ENCODE measurements around the gene KIF13A.
"Not testable (repeated sequence)": the region's sequence is repeated elsewhere in the genome, so short reads cannot be mapped to it uniquely, and the experiment has no call there.

Gene KIF13A

DNA sequence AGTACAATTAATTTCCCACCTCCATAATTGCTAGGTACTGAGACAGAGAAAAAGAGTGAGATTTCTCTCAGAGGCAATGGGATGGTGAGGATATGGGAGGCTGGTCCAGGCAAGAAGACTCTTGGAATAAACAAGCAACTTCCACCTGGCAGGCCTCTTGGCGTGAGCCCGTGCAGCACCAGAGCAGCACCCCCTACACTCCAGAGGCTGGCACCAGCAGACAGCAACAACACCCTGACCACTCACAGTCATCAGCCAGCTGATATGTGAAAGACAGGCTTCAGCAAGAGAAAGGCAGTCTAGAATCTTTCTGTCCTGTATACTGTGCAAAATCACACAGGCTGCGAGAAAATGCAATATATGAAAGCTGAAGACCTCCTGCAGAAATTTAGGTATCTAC, 59.7 kb downstream of the KIF13A start:
- no peak for TF ChIP-seq EZH2 (IDR thresholded peaks at IDR 0.05)
- no peak for TF ChIP-seq POLR2AphosphoS5 (IDR thresholded peaks at IDR 0.05; ENCODE audit: borderline replicate concordance, low read depth, low read length)
- TF ChIP-seq FOXP2 (optimal IDR thresholded peaks at IDR 0.05; ENCODE audit: control extremely low read depth, extremely low read length, insufficient read depth), result no peak
- no peak for DNase-seq (ENCODE audit: low read depth, low spot score)
- no peak overlapping the region for H3K9ac ChIP-seq (ENCODE audit: insufficient read length)
- H3K9me3 ChIP-seq (ENCODE audit: low read depth, low read length), result no peaks in the 10 kb centered on the region
- H3K27ac ChIP-seq, result no peak overlapping the region
- no peaks in the 10 kb centered on the region for H3K36me3 ChIP-seq (ENCODE audit: insufficient read depth, low read length)
- no peak overlapping the region for H3K4me3 ChIP-seq

DNA sequence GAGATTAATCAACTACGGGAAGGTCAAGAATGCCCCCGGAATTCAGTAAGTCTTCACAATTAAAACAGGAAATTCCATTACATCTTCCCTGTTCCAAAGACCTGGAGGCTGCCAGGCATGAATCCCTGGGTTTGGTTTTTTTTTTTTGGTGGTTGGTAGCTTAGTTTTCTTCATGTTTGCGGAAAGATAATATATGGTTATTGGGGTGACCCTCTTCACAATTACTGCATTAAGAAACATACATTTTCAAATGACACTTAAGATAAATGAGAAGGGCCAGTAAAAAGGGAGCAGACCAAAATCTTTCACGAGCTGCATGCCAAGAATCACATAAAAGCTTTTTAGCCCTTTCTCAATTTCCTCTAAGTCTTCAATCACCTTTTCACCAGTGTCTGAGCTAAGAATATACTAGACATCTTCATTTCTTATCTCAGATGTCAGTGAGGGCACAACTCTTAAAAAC, 64.0 kb downstream of the KIF13A start:
- H3K4me3 ChIP-seq, result no peak overlapping the region
- no peaks in the 10 kb centered on the region for H3K36me3 ChIP-seq (ENCODE audit: insufficient read depth, low read length)
- no peak for DNase-seq (ENCODE audit: low read depth, low spot score)
- H3K9me3 ChIP-seq (ENCODE audit: low read depth, low read length), result no peaks in the 10 kb centered on the region
- no peak overlapping the region for H3K9ac ChIP-seq (ENCODE audit: insufficient read length)
- no peak overlapping the region for H3K27ac ChIP-seq
- TF ChIP-seq FOXP2 (optimal IDR thresholded peaks at IDR 0.05; ENCODE audit: control extremely low read depth, extremely low read length, insufficient read depth) (no peak), EZH2 (IDR thresholded peaks at IDR 0.05) (no peak), POLR2AphosphoS5 (IDR thresholded peaks at IDR 0.05; ENCODE audit: borderline replicate concordance, low read depth, low read length) (no peak)

DNA sequence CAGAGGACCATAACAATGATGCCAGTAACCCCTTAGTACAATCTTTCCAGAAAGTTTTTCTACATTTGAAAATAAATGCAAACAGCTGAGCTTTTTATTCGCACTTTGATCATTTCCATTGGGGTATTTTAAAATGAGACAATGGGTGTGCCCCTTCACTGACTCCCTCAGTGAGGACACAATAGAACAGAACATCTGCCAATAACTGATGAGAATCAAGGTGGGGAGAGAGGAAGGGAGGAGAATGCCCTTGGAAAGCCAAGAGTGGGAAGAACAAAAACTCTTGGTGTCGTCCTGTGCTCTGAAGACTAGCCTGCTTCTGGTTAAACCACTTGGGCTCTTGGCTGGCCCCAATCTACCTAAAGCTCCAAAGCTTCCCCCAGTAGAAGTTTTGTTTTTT, 66.0 kb downstream of the KIF13A start:
- H3K4me3 ChIP-seq, result no peak overlapping the region
- H3K9ac ChIP-seq (ENCODE audit: insufficient read length), result no peak overlapping the region
- no peaks in the 10 kb centered on the region for H3K36me3 ChIP-seq (ENCODE audit: insufficient read depth, low read length)
- no peak overlapping the region for H3K27ac ChIP-seq
- H3K9me3 ChIP-seq (ENCODE audit: low read depth, low read length), result no peaks in the 10 kb centered on the region
- no peak for DNase-seq (ENCODE audit: low read depth, low spot score)
- no peak for TF ChIP-seq EZH2 (IDR thresholded peaks at IDR 0.05)
- TF ChIP-seq FOXP2 (optimal IDR thresholded peaks at IDR 0.05; ENCODE audit: control extremely low read depth, extremely low read length, insufficient read depth), result no peak
- no peak for TF ChIP-seq POLR2AphosphoS5 (IDR thresholded peaks at IDR 0.05; ENCODE audit: borderline replicate concordance, low read depth, low read length)

DNA sequence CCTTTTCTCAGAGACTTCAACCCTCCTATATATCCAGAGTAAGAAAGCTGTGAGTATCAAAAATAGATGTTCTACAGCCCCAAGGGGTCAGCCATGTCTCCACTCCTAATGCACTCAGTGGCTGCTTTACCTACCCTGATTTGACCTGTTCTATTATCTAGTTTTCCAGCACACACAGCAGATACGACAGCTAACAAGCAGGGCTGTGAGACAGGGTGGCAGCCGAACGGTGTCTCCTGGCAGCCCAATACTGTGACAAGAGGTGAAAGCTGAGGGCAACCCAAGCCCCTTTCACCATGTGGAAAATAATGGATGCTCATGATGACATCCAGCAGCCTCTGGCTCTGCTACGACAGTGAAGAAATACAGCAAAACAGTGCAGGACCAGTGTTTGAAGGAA, 67.9 kb downstream of the KIF13A start:
- H3K9ac ChIP-seq (ENCODE audit: insufficient read length), result no peak overlapping the region
- H3K36me3 ChIP-seq (ENCODE audit: insufficient read depth, low read length), result no peaks in the 10 kb centered on the region
- no peak overlapping the region for H3K4me3 ChIP-seq
- DNase-seq (ENCODE audit: low read depth, low spot score), result no peak
- no peak for TF ChIP-seq FOXP2 (optimal IDR thresholded peaks at IDR 0.05; ENCODE audit: control extremely low read depth, extremely low read length, insufficient read depth)
- no peak for TF ChIP-seq POLR2AphosphoS5 (IDR thresholded peaks at IDR 0.05; ENCODE audit: borderline replicate concordance, low read depth, low read length)
- no peak for TF ChIP-seq EZH2 (IDR thresholded peaks at IDR 0.05)
- H3K9me3 ChIP-seq (ENCODE audit: low read depth, low read length), result no peaks in the 10 kb centered on the region
- no peak overlapping the region for H3K27ac ChIP-seq

DNA sequence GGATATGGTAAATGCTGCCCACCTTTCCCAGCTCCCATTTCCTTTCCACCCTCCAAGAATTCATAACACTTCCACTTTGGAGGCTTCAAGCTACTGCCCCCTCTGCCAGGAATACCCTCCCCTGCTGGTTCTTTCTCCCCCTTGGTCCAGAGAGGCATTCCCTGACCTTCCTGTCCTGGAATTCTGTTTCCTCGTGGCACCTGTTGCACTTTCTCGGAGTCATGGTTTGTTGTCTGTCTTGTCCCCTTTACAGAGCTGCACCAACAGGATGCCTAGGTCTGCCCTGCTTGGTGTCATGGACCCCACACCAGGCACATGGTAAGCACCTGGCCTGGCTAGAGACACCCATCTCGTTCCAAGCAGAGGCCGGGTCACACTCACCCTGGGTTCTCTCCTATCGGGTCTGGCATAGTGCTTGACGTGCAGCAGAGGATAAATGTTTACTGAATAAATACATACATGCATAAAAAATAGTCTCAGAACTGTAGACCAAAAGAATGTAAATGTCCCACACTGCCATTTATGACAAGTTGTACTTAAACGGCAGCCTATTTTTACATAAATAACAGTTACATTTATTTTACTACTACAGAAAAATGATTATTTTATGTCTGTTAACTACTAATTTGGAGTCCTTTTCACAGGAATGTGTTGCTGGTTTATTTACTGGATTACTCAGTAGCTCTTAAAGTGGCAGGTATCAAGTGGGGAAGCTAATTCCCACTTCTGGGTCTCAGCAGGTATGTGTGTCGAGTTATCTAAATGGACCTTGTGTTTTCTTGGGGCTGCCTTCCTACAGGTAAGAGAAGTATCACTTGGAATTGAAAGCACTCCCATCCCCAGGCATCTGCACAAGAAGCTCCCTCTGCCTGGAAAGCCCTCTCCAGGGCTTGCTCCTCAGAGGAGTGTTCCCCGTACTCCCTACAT, 69.3 kb downstream of the KIF13A start:
- no peak for TF ChIP-seq POLR2AphosphoS5 (IDR thresholded peaks at IDR 0.05; ENCODE audit: borderline replicate concordance, low read depth, low read length)
- TF ChIP-seq FOXP2 (optimal IDR thresholded peaks at IDR 0.05; ENCODE audit: control extremely low read depth, extremely low read length, insufficient read depth), result no peak
- TF ChIP-seq EZH2 (IDR thresholded peaks at IDR 0.05), result no peak
- no peak for DNase-seq (ENCODE audit: low read depth, low spot score)
- H3K9ac ChIP-seq (ENCODE audit: insufficient read length), result no peak overlapping the region
- no peak overlapping the region for H3K27ac ChIP-seq
- H3K9me3 ChIP-seq (ENCODE audit: low read depth, low read length), result no peaks in the 10 kb centered on the region
- no peaks in the 10 kb centered on the region for H3K36me3 ChIP-seq (ENCODE audit: insufficient read depth, low read length)
- no peak overlapping the region for H3K4me3 ChIP-seq

DNA sequence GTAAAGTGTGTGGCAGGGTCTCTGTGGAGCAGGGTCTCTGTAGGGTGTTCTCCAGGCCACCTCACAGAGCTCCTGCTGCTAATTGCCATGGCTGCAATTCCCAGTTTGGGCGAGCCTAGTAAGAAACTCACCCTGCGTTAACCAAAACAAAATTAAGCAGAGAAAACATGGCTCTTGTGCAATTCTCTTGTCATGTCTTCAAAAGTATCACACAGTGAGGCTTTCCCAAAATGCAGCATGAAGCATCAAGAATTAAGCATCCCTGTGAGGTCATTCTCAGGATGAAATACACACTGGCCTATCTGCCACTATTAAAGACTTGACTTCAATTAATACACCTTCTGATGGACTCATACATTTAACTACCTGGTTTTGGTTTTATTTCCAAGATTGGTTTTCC, 72.8 kb downstream of the KIF13A start:
- no peak for TF ChIP-seq EZH2 (IDR thresholded peaks at IDR 0.05)
- no peak for TF ChIP-seq POLR2AphosphoS5 (IDR thresholded peaks at IDR 0.05; ENCODE audit: borderline replicate concordance, low read depth, low read length)
- no peaks in the 10 kb centered on the region for H3K36me3 ChIP-seq (ENCODE audit: insufficient read depth, low read length)
- no peak overlapping the region for H3K4me3 ChIP-seq
- H3K9me3 ChIP-seq (ENCODE audit: low read depth, low read length), result no peaks in the 10 kb centered on the region
- DNase-seq (ENCODE audit: low read depth, low spot score), result no peak
- H3K9ac ChIP-seq (ENCODE audit: insufficient read length), result no peak overlapping the region
- no peak overlapping the region for H3K27ac ChIP-seq

DNA sequence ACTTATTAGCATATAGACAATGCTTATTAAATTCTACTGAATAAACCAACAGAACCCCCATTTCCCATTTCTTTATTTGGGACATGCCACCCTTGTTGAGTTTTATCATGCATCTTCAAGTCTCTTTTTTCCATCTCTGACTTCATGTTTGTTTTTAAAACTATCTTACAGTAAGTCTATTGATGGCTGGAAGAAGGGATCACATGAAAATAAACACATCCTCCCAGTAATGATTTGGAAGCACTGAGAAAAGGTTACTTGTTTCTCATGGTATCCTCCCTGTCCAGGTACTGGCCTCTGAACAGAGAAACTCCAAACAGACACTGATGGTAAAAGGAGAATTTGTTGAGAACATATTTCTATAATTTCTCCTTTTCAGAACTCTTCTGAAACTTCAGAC, 74.9 kb downstream of the KIF13A start:
- Histone ChIP-seq H3K27ac (no peak overlapping the region), H3K36me3 (ENCODE audit: insufficient read depth, low read length) (no peaks in the 10 kb centered on the region), H3K4me3 (no peak overlapping the region), H3K9me3 (ENCODE audit: low read depth, low read length) (no peaks in the 10 kb centered on the region), H3K9ac (ENCODE audit: insufficient read length) (no peak overlapping the region)
- DNase-seq (ENCODE audit: low read depth, low spot score), result no peak
- TF ChIP-seq FOXP2 (optimal IDR thresholded peaks at IDR 0.05; ENCODE audit: control extremely low read depth, extremely low read length, insufficient read depth) (no peak), EZH2 (IDR thresholded peaks at IDR 0.05) (no peak), POLR2AphosphoS5 (IDR thresholded peaks at IDR 0.05; ENCODE audit: borderline replicate concordance, low read depth, low read length) (no peak)

DNA sequence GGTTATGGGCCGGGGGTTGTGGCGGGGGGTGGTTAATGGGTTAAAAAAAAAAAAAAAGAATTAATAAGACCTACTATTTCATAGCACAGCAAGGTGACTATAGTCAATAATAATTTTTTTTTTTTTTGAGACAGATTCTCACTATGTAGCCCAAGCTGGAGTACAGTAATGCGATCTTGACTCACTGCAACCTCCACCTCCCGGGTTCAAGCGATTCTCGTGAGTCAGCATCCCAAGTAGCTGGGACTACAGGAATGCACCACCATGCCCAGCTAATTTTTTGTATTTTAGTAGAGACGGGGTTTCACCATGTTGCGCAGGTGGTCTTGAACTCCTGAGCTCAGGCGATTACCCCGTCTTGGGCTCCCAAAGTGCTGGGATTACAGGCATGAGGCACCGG, 75.8 kb downstream of the KIF13A start:
- H3K9me3 ChIP-seq (ENCODE audit: low read depth, low read length); H3K9ac ChIP-seq (ENCODE audit: insufficient read length); H3K4me3 ChIP-seq; DNase-seq (ENCODE audit: low read depth, low spot score); H3K36me3 ChIP-seq (ENCODE audit: insufficient read depth, low read length); H3K27ac ChIP-seq: not testable (repeated sequence)

DNA sequence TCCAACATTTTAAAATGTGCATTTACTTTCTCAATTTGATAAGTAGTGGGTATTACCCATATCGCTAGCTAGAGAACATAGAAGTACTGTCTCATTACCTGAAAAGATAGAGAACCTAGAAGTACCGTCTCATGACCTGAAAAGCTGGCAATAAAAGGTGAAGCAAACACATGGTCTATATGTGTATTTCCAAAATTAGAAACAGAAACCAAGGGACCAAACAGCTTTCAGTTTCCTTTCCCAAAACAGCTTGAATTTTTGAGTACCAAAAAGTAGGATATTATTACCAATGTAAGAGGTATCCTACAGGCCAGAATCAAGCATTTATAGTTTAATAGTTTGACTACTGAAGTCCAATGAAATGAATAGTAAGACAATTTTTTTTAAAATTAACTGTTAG, 77.2 kb downstream of the KIF13A start:
- DNase-seq (ENCODE audit: low read depth, low spot score), result no peak
- Histone ChIP-seq H3K9me3 (ENCODE audit: low read depth, low read length) (no peaks in the 10 kb centered on the region), H3K9ac (ENCODE audit: insufficient read length) (no peak overlapping the region), H3K4me3 (no peak overlapping the region), H3K36me3 (ENCODE audit: insufficient read depth, low read length) (no peaks in the 10 kb centered on the region), H3K27ac (0 out of 2 replicates have a peak overlapping the region, but pooled peaks have one; percentile 22)
- TF ChIP-seq POLR2AphosphoS5 (IDR thresholded peaks at IDR 0.05; ENCODE audit: borderline replicate concordance, low read depth, low read length) (no peak), FOXP2 (optimal IDR thresholded peaks at IDR 0.05; ENCODE audit: control extremely low read depth, extremely low read length, insufficient read depth) (no peak), EZH2 (IDR thresholded peaks at IDR 0.05) (no peak)

All from SK-N-MC (cell line).